Transverse colon (tissue), 4 donors: ENCODE measurements around the gene SLC35A4. TPM values are rescaled to one million over a fixed set of nuclear protein-coding genes. Genes with fewer than 3 reads are reported as not detected.

ENCODE experiments used
- DNase-seq: peaks from one replicate; pipeline ENCODE4 v3.0.0-alpha.2; 2019
- H3K27ac ChIP-seq, 4 donors: fragments of 200-600 bp; sonication (generic); 2 replicates each; pipeline ENCODE4 v1.5.1; 2016 to 2018; ENCODE audit warnings: inconsistent platforms in 4 of 4
- H3K27me3 ChIP-seq: fragments of 200-600 bp; sonication (generic); 2 replicates; pipeline ENCODE4 v1.5.1; 2017; ENCODE audit warnings: inconsistent platforms
- H3K36me3 ChIP-seq, 4 donors: fragments of 200-600 bp; sonication (generic); 2 replicates each; pipeline ENCODE4 v1.5.1; 2017 to 2019; ENCODE audit warnings: inconsistent platforms in 4 of 4
- H3K4me1 ChIP-seq, 4 donors: fragments of 200-600 bp; sonication (generic); 2 replicates each; pipeline ENCODE4 v1.5.1; 2017 to 2020; ENCODE audit warnings: inconsistent platforms in 4 of 4
- H3K4me3 ChIP-seq, 4 donors: fragments of 200-600 bp; sonication (generic); 1 replicate in 1 of 4; 2 replicates in 3 of 4; pipeline versions ENCODE4 v1.5.1 to v1.6.1; 2017 to 2019; ENCODE audit warnings: inconsistent platforms in 4 of 4
- H3K9me3 ChIP-seq, 2 donors: fragments of 200-600 bp; sonication (generic); 2 replicates each; pipeline ENCODE4 v1.5.1; 2017 to 2019; ENCODE audit warnings: inconsistent platforms in 2 of 2
- CTCF ChIP-seq, 5 experiments: fragments of 200-600 bp in 3 of 5; fragments of 450-650 bp in 2 of 5; sonication (generic) in 3 of 5; IDR thresholded peaks; 1 replicate in 2 of 5; 2 replicates in 3 of 5; pipeline ENCODE4 v1.5.1; 2016 to 2017; ENCODE audit warnings: antibody characterized with exemption in 5 of 5, inconsistent platforms in 3 of 5, mild to moderate bottlenecking in 2 of 5, moderate library complexity in 1 of 5
- EP300 ChIP-seq: sonication (generic); formaldehyde crosslinking; IDR thresholded peaks from one replicate; pipeline ENCODE4 v1.6.1; 2017; ENCODE audit warnings: antibody characterized with exemption, low read depth
- POLR2A ChIP-seq: fragments of 450-650 bp; IDR thresholded peaks from one replicate; pipeline ENCODE4 v1.6.1; 2016; ENCODE audit warnings: antibody characterized with exemption, mild to moderate bottlenecking, moderate library complexity
- POLR2AphosphoS5 ChIP-seq, 3 donors: sonication (generic); formaldehyde crosslinking; IDR thresholded peaks; one replicate each; pipeline ENCODE4 v1.6.1; 2016; ENCODE audit warnings: antibody characterized with exemption in 3 of 3
- WGBS, 2 donors: methylation state at CpG; one replicate each; pipeline ENCODE4 v1.1.5; 2018; ENCODE audit warnings: low coverage in 1 of 2; 5-methylcytosine and 5-hydroxymethylcytosine counted together
- in situ Hi-C, 4 donors: fragments of 200-750 bp; cut with MboI; loops; one replicate each; pipeline versions ENCODE4 v1.15.0 to v1.15.1; 2017; ENCODE audit warnings: low sequenced_read_pairs in 3 of 4, low pct_ligation_motif_present in 1 of 4, low pct_unique_long_range_greater_than_20kb in 1 of 4
- intact Hi-C: fragments of 100-400 bp; cut with DNase I; formaldehyde crosslinking; loops from one replicate; pipeline ENCODE4 v1.15.1; 2023; ENCODE audit warnings: low total_unique reads
- total RNA-seq, 4 donors: library from RNA; depleted of rRNA; stranded (reverse); fragments of >200 nt; gene quantifications; one replicate each; pipeline ENCODE4 v1.1.0, GENCODE V29; 2016

The SLC35A4 gene
- total RNA-seq, 4 donors from 2014 or later = 39.4 to 75.5 (median 52.6) TPM

- 0 to 3% methylated on average over 5 to 13 of the region's 13 CpGs for WGBS, 2 donors
- intact Hi-C loops = loop anchor here (5.0 kb wide), 1 partner anchor 72 kb away; the partner anchor contains the start of gene TMCO6
- peak overlapping the region; percentile 92 to 94 (median 93) for H3K27ac ChIP-seq
- H3K4me1 ChIP-seq = peaks cover 20 to 46% (median 25%) of the 10 kb centered on the region in 4 donors
- H3K4me3 ChIP-seq = peak overlapping the region; percentile 48 to 63 (median 54)
- in situ Hi-C loops = loop anchor here in 3 of 4 donors (10.0 to 25.0 kb wide), 3 partner anchors 70 to 140 kb away; partner anchors contain the start of genes CD14 (in 2 of the 3), TMCO6 (in 2 of the 3), DND1 (in 1 of the 3) and WDR55 (in 1 of the 3)
- no peaks in the 10 kb centered on the region for H3K27me3 ChIP-seq
- no peak for DNase-seq
- H3K9me3 ChIP-seq = no peaks in the 10 kb centered on the region
- H3K36me3 ChIP-seq = peaks cover 0 to 10% (median 0%) of the 10 kb centered on the region in 4 donors
- no peak for TF ChIP-seq EP300
- no peak for TF ChIP-seq POLR2AphosphoS5 (IDR thresholded peaks at IDR 0.05)
- TF ChIP-seq CTCF (IDR thresholded peaks at IDR 0.05) = no peak
- TF ChIP-seq POLR2A = no peak
Observed at GRCh38 chr5:140565024-140565779, 574 bp downstream of the SLC35A4 start.

- intact Hi-C loops = loop anchor here (5.0 kb wide), 1 partner anchor 72 kb away; the partner anchor contains the start of gene TMCO6
Observed at GRCh38 chr5:140565780-140566095, 1.1 kb downstream of the SLC35A4 start.

GRCh38 chr5:140566665-140567064 lies 2.0 kb downstream of the SLC35A4 start:
- H3K4me1 ChIP-seq = peaks cover 20 to 55% (median 25%) of the 10 kb centered on the region in 4 donors
- H3K27ac ChIP-seq = no peak overlapping the region
- in situ Hi-C loops = loop anchor here in 3 of 4 donors (10.0 to 25.0 kb wide), 3 partner anchors 68 to 138 kb away; partner anchors contain the start of genes CD14 (in 2 of the 3), TMCO6 (in 2 of the 3), DND1 (in 1 of the 3) and WDR55 (in 1 of the 3)
- H3K4me3 ChIP-seq = no peak overlapping the region
- no peaks in the 10 kb centered on the region for H3K9me3 ChIP-seq
- no peak for DNase-seq
- intact Hi-C loops = loop anchor here (5.0 kb wide), 1 partner anchor 71 kb away; the partner anchor contains the start of gene TMCO6
- no peak for TF ChIP-seq CTCF (IDR thresholded peaks at IDR 0.05)
- TF ChIP-seq POLR2A = no peak
- no peak for TF ChIP-seq EP300
- TF ChIP-seq POLR2AphosphoS5 (IDR thresholded peaks at IDR 0.05) = no peak
- peaks cover 0 to 10% (median 0%) of the 10 kb centered on the region in 4 donors for H3K36me3 ChIP-seq
- 91% methylated on average over 5 of the region's 5 CpGs; no CpG with 5 or more reads in 1 of the 2 donors for WGBS, 2 donors
- H3K27me3 ChIP-seq = no peaks in the 10 kb centered on the region

More at GRCh38 chr5:140565780-140566095, 1.1 kb downstream of the SLC35A4 start:
- H3K36me3 ChIP-seq = peaks cover 0 to 10% (median 0%) of the 10 kb centered on the region in 4 donors
- no peaks in the 10 kb centered on the region for H3K9me3 ChIP-seq
- in situ Hi-C loops = loop anchor here in 3 of 4 donors (10.0 to 25.0 kb wide), 3 partner anchors 69 to 139 kb away; partner anchors contain the start of genes CD14 (in 2 of the 3), TMCO6 (in 2 of the 3), DND1 (in 1 of the 3) and WDR55 (in 1 of the 3)
- TF ChIP-seq CTCF (IDR thresholded peaks at IDR 0.05) (no peak), POLR2A (no peak), EP300 (no peak), POLR2AphosphoS5 (IDR thresholded peaks at IDR 0.05) (no peak)
- H3K27me3 ChIP-seq = no peaks in the 10 kb centered on the region
- DNase-seq = no peak
- H3K4me1 ChIP-seq = peaks cover 20 to 46% (median 25%) of the 10 kb centered on the region in 4 donors
- H3K27ac ChIP-seq = peak overlapping the region; percentile 92 to 94 (median 93)
- H3K4me3 ChIP-seq = peak overlapping the region in 1 of 4 donors; percentile 63
- WGBS, 2 donors = 60 to 76% methylated on average over 1 to 4 of the region's 4 CpGs
